Natural killer cell (primary cell): ENCODE results near the gene LMAN1L. TPM values are rescaled to one million over a fixed set of nuclear protein-coding genes. Genes with fewer than 3 reads are reported as not detected.
A peak's percentile ranks its signal among the peaks of the same experiment; 100 is the strongest.

Experiments
- ATAC-seq, 3 donors: fragments of 150-1000 bp in 2 of 3; fragments of 200-7000 bp in 1 of 3; cut with Tn5 transposase; 1 replicate in 1 of 3; 2 replicates in 2 of 3; pipeline ENCODE4 v1.10.0; 2021; ENCODE audit warnings: mild to moderate bottlenecking in 2 of 3, moderate library complexity in 2 of 3
- DNase-seq, 2 donors: peaks; one replicate each; pipeline versions ENCODE4 v3.0.0 to v3.0.0-alpha.2; 2013 to 2021; ENCODE audit warnings: mixed read lengths in 1 of 2
- H3K27ac ChIP-seq: one replicate; pipeline ENCODE4 v1.5.1; 2013; ENCODE audit warnings: mild to moderate bottlenecking, low read length
- H3K27me3 ChIP-seq: one replicate; pipeline ENCODE4 v1.6.1; 2013; ENCODE audit warnings: low read length; ENCODE audit not compliant: control insufficient read depth, insufficient read depth
- H3K36me3 ChIP-seq: one replicate; pipeline ENCODE4 v1.6.1; 2013; ENCODE audit warnings: low read length; ENCODE audit not compliant: control insufficient read depth, insufficient read depth
- H3K4me1 ChIP-seq: one replicate; pipeline ENCODE4 v1.6.1; 2013; ENCODE audit warnings: low read length; ENCODE audit not compliant: control insufficient read depth, insufficient read depth
- H3K4me3 ChIP-seq: one replicate; pipeline ENCODE4 v1.5.1; 2013; ENCODE audit warnings: low read length
- H3K9me3 ChIP-seq: one replicate; pipeline ENCODE4 v1.6.1; 2013; ENCODE audit warnings: low read length; ENCODE audit not compliant: control insufficient read depth, insufficient read depth
- H3K27ac Mint-ChIP-seq, 2 donors: one replicate each; pipeline ENCODE4 v1.8.0; 2022; ENCODE audit warnings: mild to moderate bottlenecking in 2 of 2, mixed read lengths in 2 of 2, moderate library complexity in 1 of 2
- H3K27me3 Mint-ChIP-seq, 2 donors: one replicate each; pipeline ENCODE4 v1.8.0; 2022; ENCODE audit warnings: low read depth in 2 of 2, mixed read lengths in 2 of 2
- H3K36me3 Mint-ChIP-seq: one replicate; pipeline ENCODE4 v1.8.0; 2022; ENCODE audit warnings: mixed read lengths
- H3K4me1 Mint-ChIP-seq, 2 donors: one replicate each; pipeline ENCODE4 v1.8.0; 2022; ENCODE audit warnings: mixed read lengths in 2 of 2
- H3K4me3 Mint-ChIP-seq: one replicate; pipeline ENCODE4 v1.8.0; 2022; ENCODE audit warnings: mild to moderate bottlenecking, moderate library complexity, mixed read lengths
- H3K9me3 Mint-ChIP-seq, 2 donors: one replicate each; pipeline ENCODE4 v1.8.0; 2022; ENCODE audit warnings: mixed read lengths in 2 of 2
- WGBS: methylation state at CpG from one replicate; pipeline ENCODE4 v1.1.7; 2013; ENCODE audit warnings: missing lambda C conversion rate; ENCODE audit not compliant: insufficient coverage; 5-methylcytosine and 5-hydroxymethylcytosine counted together
- intact Hi-C: fragments of 100-400 bp; cut with micrococcal nuclease; formaldehyde crosslinking; loops from one replicate; pipeline ENCODE4 v1.14.2; 2022
- total RNA-seq, 4 donors: library from RNA; stranded (reverse); fragments of 120-200 nt in 1 of 4; gene quantifications; one replicate each; pipeline versions ENCODE4 v1.2.3 to v1.2.4, GENCODE V29; 2013 to 2022
- TF ChIP-seq, protein P1 (sequence below): fragments of 200-600 bp; IDR thresholded peaks from one replicate; pipeline ENCODE4 v1.8.0; 2022; ENCODE audit warnings: antibody characterized with exemption

Gene LMAN1L
- total RNA-seq, 3 donors from 2014 or later (not counting 1 experiment from before 2014, with no cell fraction given) = 0.72 to 1.1 (median 0.94) TPM

DNA sequence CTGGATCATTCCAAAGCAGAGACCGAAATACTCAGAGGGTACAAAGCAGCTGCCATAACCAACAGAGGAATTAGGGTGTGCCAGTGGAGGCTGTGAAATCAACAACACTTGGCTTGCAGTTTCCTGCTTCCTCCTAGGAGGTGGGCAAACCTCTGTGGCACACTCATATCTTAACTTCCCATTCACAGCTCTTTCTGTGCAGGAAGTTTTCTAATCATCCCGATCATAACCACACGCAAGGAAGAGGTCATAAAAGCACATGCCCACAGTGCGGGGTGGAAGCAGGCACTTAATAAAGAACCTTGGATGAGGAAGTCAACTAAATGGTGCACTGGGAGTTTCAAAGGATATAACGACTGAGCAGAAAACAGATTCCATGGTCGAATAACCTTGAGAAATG lies 55.4 kb downstream of the LMAN1L start:
- intact Hi-C loops = no loop called here
- 10% methylated on average over 6 of the region's 6 CpGs for WGBS
- DNase-seq = peak in 1 of 2 donors; percentile 39
- Histone ChIP-seq H3K4me1 (peaks cover 87% of the 10 kb centered on the region), H3K27me3 (no peaks in the 10 kb centered on the region), H3K27ac (peak overlapping the region; percentile 42), H3K36me3 (peaks cover 3% of the 10 kb centered on the region), H3K4me3 (no peak overlapping the region), H3K9me3 (no peaks in the 10 kb centered on the region)
- Mint-ChIP-seq H3K9me3 (no peaks in the 10 kb centered on the region), H3K27me3 (no peaks in the 10 kb centered on the region), H3K4me1 (peaks cover 81 to 86% of the 10 kb centered on the region in 2 donors), H3K36me3 (no peaks in the 10 kb centered on the region), H3K4me3 (peak overlapping the region; percentile 72), H3K27ac (peak overlapping the region; percentile 83 to 95)
- ATAC-seq = peak in 1 of 3 donors; percentile 5
- TF ChIP-seq, protein P1, sequence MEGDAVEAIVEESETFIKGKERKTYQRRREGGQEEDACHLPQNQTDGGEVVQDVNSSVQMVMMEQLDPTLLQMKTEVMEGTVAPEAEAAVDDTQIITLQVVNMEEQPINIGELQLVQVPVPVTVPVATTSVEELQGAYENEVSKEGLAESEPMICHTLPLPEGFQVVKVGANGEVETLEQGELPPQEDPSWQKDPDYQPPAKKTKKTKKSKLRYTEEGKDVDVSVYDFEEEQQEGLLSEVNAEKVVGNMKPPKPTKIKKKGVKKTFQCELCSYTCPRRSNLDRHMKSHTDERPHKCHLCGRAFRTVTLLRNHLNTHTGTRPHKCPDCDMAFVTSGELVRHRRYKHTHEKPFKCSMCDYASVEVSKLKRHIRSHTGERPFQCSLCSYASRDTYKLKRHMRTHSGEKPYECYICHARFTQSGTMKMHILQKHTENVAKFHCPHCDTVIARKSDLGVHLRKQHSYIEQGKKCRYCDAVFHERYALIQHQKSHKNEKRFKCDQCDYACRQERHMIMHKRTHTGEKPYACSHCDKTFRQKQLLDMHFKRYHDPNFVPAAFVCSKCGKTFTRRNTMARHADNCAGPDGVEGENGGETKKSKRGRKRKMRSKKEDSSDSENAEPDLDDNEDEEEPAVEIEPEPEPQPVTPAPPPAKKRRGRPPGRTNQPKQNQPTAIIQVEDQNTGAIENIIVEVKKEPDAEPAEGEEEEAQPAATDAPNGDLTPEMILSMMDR = no peak

DNA sequence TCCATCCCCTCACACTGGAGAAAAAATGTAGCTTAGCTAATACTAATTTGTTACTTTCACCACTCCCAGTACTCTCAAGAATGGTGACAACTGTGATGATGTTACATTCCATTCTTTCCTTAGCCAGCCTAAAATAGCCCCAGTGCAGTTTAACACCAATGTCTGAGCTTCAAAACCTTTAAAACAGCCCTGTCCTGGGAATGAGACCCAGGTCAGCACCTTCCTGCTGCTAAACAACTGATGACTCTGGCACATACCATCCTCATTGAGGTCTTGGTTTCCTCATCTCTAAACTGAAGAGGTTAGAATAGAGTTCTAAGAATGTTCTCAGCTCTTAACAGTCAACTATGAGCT lies 56.7 kb downstream of the LMAN1L start:
- TF ChIP-seq, protein P1 = no peak
- H3K36me3 ChIP-seq = peaks cover 3% of the 10 kb centered on the region
- no peaks in the 10 kb centered on the region for H3K9me3 ChIP-seq
- intact Hi-C loops = no loop called here
- H3K27me3 Mint-ChIP-seq = no peaks in the 10 kb centered on the region
- peak overlapping the region; percentile 99 for H3K4me3 Mint-ChIP-seq
- H3K27ac ChIP-seq = peak overlapping the region; percentile 56
- H3K4me1 Mint-ChIP-seq = peaks cover 71 to 74% of the 10 kb centered on the region in 2 donors
- H3K4me3 ChIP-seq = no peak overlapping the region
- H3K36me3 Mint-ChIP-seq = no peaks in the 10 kb centered on the region
- DNase-seq (no peak), ATAC-seq (no peak)
- H3K27me3 ChIP-seq = no peaks in the 10 kb centered on the region
- H3K9me3 Mint-ChIP-seq = no peaks in the 10 kb centered on the region
- peak overlapping the region; percentile 87 to 95 for H3K27ac Mint-ChIP-seq
- peaks cover 82% of the 10 kb centered on the region for H3K4me1 ChIP-seq

- Mint-ChIP-seq H3K4me3 (peak overlapping the region; percentile 99), H3K4me1 (peaks cover 67 to 70% of the 10 kb centered on the region in 2 donors), H3K27ac (peak overlapping the region; percentile 87 to 95), H3K36me3 (no peaks in the 10 kb centered on the region), H3K27me3 (no peaks in the 10 kb centered on the region), H3K9me3 (no peaks in the 10 kb centered on the region)
- 9% methylated on average over 6 of the region's 6 CpGs for WGBS
- Histone ChIP-seq H3K4me3 (no peak overlapping the region), H3K4me1 (peaks cover 77% of the 10 kb centered on the region), H3K27ac (peak overlapping the region; percentile 56), H3K9me3 (no peaks in the 10 kb centered on the region), H3K27me3 (no peaks in the 10 kb centered on the region), H3K36me3 (no peaks in the 10 kb centered on the region)
- TF ChIP-seq, protein P1 = no peak
- ATAC-seq (peak in 1 of 3 donors; percentile 3), DNase-seq (peak in 1 of 2 donors; percentile 52)
- intact Hi-C loops = no loop called here
Observed at GRCh38 chr15:74869726-74870407, 57.2 kb downstream of the LMAN1L start.
